ENCODE measurements around the gene TARBP1. TPM values are rescaled to one million over a fixed set of nuclear protein-coding genes. Genes with fewer than 3 reads are reported as not detected.

The TARBP1 gene
- total RNA-seq, 1 donor from 2014 or later, result 60.4 TPM

DNA sequence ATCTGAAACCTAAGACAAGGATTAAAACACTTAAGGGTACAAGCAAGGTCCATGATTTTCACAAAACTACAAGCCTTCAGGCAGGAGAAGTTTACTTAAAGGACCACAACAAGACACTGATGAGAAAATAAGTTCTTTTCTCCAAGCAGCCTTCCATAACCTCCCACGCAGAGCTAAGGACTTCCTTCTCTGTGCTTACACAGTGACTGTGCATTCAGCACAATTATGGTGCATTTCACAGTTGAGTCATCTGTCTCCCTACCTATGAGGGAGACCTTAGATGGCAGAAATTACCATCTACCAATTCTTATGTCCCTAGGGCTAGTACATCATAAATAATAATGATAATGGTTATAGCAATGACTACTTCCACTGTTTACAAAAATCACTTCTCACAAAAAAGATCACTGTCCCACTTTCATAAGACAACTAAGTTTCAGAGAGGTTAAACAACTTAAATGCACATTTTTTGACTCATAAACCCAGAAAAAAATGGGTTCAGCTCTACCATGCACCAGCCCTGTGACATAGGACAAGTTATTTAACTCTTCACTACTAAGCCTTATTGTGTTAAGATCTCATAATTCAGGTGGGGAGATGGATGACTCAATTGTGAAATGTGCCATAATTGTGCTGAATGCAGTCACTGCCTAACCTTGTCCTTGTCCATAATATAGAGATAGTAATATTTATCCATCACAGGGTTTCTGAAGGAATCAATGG, 45.3 kb downstream of the TARBP1 start:
- H3K4me1 Mint-ChIP-seq (ENCODE audit: low read depth), result no peaks in the 10 kb centered on the region
- H3K27ac Mint-ChIP-seq, result no peak overlapping the region
- peaks cover 18% of the 10 kb centered on the region for H3K36me3 Mint-ChIP-seq (ENCODE audit: insufficient read depth)
- H3K27me3 Mint-ChIP-seq, result no peaks in the 10 kb centered on the region
- TF ChIP-seq, protein P1, sequence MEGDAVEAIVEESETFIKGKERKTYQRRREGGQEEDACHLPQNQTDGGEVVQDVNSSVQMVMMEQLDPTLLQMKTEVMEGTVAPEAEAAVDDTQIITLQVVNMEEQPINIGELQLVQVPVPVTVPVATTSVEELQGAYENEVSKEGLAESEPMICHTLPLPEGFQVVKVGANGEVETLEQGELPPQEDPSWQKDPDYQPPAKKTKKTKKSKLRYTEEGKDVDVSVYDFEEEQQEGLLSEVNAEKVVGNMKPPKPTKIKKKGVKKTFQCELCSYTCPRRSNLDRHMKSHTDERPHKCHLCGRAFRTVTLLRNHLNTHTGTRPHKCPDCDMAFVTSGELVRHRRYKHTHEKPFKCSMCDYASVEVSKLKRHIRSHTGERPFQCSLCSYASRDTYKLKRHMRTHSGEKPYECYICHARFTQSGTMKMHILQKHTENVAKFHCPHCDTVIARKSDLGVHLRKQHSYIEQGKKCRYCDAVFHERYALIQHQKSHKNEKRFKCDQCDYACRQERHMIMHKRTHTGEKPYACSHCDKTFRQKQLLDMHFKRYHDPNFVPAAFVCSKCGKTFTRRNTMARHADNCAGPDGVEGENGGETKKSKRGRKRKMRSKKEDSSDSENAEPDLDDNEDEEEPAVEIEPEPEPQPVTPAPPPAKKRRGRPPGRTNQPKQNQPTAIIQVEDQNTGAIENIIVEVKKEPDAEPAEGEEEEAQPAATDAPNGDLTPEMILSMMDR (IDR thresholded peaks at IDR 0.05; ENCODE audit: unreplicated experiment), result no peak
- H3K4me3 Mint-ChIP-seq (ENCODE audit: low read depth), result no peak overlapping the region
- DNase-seq (ENCODE audit: low spot score, unreplicated experiment), result no peak
- H3K9me3 Mint-ChIP-seq (ENCODE audit: low read depth), result no peaks in the 10 kb centered on the region

DNA sequence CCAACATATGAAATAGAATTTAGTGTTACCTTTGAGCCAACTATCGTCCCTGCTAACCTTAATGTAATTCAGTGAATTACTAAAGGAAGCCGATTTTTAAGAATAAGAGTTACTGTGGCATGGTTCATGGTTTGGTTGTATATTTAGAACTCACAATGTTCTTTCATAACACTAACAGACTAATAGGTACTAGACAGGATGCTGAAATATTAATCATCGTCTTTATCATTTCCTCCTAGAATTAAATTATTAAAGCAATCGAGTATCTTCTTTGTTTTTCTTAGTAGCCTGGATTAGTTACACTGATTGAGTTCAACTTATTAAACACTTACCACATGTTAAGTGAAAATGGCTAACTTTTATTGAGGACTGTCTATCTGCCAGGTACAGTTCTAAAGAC, 47.7 kb downstream of the TARBP1 start:
- Mint-ChIP-seq H3K4me1 (ENCODE audit: low read depth) (no peaks in the 10 kb centered on the region), H3K9me3 (ENCODE audit: low read depth) (no peaks in the 10 kb centered on the region), H3K36me3 (ENCODE audit: insufficient read depth) (peaks cover 14% of the 10 kb centered on the region), H3K27me3 (no peaks in the 10 kb centered on the region), H3K27ac (no peak overlapping the region), H3K4me3 (ENCODE audit: low read depth) (no peak overlapping the region)
- TF ChIP-seq, protein P1 (IDR thresholded peaks at IDR 0.05; ENCODE audit: unreplicated experiment), result no peak
- DNase-seq (ENCODE audit: low spot score, unreplicated experiment), result no peak

DNA sequence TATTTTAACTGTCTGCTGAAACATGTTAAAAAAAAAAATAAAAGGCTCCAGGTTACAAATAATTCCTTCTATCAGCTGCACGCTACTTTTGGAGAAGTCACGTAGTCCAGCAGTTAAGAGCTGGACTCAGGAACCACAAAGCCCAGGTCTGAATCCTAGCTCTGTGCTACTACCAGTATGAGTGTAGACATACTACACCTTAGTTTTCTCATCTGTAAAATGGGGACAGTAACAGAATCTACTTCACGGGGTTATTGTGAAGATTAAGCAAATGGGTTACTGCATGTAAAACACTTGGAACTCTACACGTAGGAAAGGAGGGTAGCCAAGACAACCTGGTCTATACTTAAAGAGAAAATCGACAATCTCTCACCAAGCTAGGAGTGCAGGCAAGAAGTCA, 48.3 kb downstream of the TARBP1 start:
- H3K4me1 Mint-ChIP-seq (ENCODE audit: low read depth), result no peaks in the 10 kb centered on the region
- H3K9me3 Mint-ChIP-seq (ENCODE audit: low read depth), result no peaks in the 10 kb centered on the region
- H3K36me3 Mint-ChIP-seq (ENCODE audit: insufficient read depth), result peaks cover 14% of the 10 kb centered on the region
- no peak for DNase-seq (ENCODE audit: low spot score, unreplicated experiment)
- TF ChIP-seq, protein P1 (IDR thresholded peaks at IDR 0.05; ENCODE audit: unreplicated experiment), result no peak
- no peaks in the 10 kb centered on the region for H3K27me3 Mint-ChIP-seq
- H3K27ac Mint-ChIP-seq, result no peak overlapping the region
- no peak overlapping the region for H3K4me3 Mint-ChIP-seq (ENCODE audit: low read depth)

DNA sequence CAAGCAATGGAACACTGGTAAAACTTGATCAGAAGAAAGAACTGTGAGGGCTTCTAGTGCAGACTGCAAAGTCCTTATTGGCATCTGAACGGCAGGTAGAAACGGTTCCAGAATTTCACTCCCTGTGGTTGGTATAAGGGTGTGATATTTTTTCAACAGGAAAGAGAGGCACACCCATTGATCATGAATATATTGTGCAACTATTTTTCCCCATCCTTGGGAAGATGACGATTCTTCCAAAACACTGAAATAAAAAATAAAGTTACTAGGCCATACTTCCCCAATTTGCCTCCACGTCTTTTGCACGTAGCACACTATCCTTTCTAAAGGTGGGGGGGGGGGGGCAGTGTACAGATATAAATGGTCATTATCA, 49.6 kb downstream of the TARBP1 start:
- Mint-ChIP-seq H3K27ac (no peak overlapping the region), H3K4me1 (ENCODE audit: low read depth) (no peaks in the 10 kb centered on the region), H3K4me3 (ENCODE audit: low read depth) (no peak overlapping the region), H3K36me3 (ENCODE audit: insufficient read depth) (peaks cover 14% of the 10 kb centered on the region), H3K27me3 (no peaks in the 10 kb centered on the region), H3K9me3 (ENCODE audit: low read depth) (no peaks in the 10 kb centered on the region)
- no peak for DNase-seq (ENCODE audit: low spot score, unreplicated experiment)
- TF ChIP-seq, protein P1 (IDR thresholded peaks at IDR 0.05; ENCODE audit: unreplicated experiment), result no peak

DNA sequence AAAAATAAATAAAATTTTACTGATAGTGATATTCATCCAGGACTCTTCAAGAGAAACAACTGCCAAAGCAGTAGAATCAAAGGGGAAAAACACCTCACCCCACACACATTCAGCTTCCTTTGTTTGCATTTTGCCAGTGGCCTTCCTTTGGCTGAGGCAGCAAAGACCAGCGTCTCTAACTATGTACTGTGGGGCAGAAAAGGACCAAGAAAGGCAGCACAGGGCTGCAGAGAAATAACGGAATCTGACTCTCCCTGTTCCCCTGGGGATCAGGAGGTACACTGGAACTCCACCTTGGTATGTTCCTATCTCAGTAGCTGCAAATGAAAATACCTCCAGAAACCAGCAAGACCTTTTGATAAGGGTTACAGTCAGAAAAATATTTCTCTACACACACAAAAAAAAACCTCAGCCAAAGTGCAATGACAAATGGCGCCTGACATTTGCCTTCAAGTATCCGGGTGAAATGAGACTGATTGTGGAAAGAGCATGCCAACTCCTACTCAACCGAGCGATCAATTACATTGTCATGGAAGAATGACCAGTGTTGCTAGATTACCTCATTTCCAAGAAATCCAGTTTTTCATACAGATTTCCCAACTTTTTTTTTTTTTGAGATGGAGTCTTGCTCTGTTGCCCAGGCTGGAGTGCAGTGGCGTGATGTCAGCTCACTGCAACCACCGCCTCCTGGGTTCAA, 50.9 kb downstream of the TARBP1 start:
- Mint-ChIP-seq H3K9me3 (ENCODE audit: low read depth) (no peaks in the 10 kb centered on the region), H3K36me3 (ENCODE audit: insufficient read depth) (peaks cover 22% of the 10 kb centered on the region), H3K27ac (no peak overlapping the region), H3K27me3 (no peaks in the 10 kb centered on the region), H3K4me3 (ENCODE audit: low read depth) (no peak overlapping the region), H3K4me1 (ENCODE audit: low read depth) (no peaks in the 10 kb centered on the region)
- DNase-seq (ENCODE audit: low spot score, unreplicated experiment), result no peak
- TF ChIP-seq, protein P1 (IDR thresholded peaks at IDR 0.05; ENCODE audit: unreplicated experiment), result no peak

Data from progenitor cell of endocrine pancreas (in vitro differentiated cells).